Measurements from ENCODE around the gene SLC22A5.

- TF ChIP-seq CTCF (IDR thresholded peaks at IDR 0.05) (no peak), MAX (IDR thresholded peaks at IDR 0.05) (no peak), CHD2 (IDR thresholded peaks at IDR 0.05; ENCODE audit: low read length, partially characterized antibody) (no peak), HMGXB4 (CRISPR knock-in tag; IDR thresholded peaks at IDR 0.05; ENCODE audit: borderline replicate concordance) (no peak), BHLHE40 (IDR thresholded peaks at IDR 0.05; ENCODE audit: low read depth, low read length) (no peak), EP300 (IDR thresholded peaks at IDR 0.05) (no peak)
Measured at GRCh38 chr5:132431632-132432031, 62.1 kb downstream of the SLC22A5 start.
